ENCODE measurements around the gene METTL24.

Gene METTL24

GRCh38 chr6:110198561-110198960 lies 159.6 kb downstream of the METTL24 start:
- no peak overlapping the region for H3K27ac Mint-ChIP-seq
- no peaks in the 10 kb centered on the region for H3K27me3 Mint-ChIP-seq (ENCODE audit: low read depth, poor library complexity)
- H3K36me3 Mint-ChIP-seq (ENCODE audit: low read depth) = peaks cover 38% of the 10 kb centered on the region
- H3K9me3 Mint-ChIP-seq = no peaks in the 10 kb centered on the region
- no peak for DNase-seq
- no peak overlapping the region for H3K4me3 Mint-ChIP-seq
- H3K4me1 Mint-ChIP-seq = peaks cover 20% of the 10 kb centered on the region
- TF ChIP-seq CTCF (IDR thresholded peaks at IDR 0.05) = no peak

GRCh38 chr6:110196874-110197273 lies 161.3 kb downstream of the METTL24 start:
- peaks cover 40% of the 10 kb centered on the region for H3K36me3 Mint-ChIP-seq (ENCODE audit: low read depth)

DNA sequence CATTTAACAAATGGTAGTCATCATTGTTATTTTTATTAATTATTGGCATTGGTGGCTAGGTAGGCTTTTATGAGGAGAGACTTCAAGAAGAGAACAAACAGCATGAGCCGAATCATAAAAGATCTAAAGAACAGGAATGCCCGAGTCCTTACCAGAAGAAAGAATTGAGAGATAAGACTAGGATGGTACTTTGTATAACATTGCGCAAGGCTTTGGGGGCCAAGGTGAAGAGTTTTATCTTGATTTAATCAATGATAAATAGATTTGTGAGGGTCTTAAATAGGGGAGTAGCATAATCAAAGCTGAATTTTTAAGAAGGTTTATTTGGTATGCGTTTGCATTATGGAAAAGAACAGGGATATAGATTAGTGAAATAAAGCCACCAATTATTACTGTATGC lies 162.5 kb downstream of the METTL24 start:
- no peaks in the 10 kb centered on the region for H3K27me3 Mint-ChIP-seq (ENCODE audit: low read depth, poor library complexity)
- H3K4me3 Mint-ChIP-seq = no peak overlapping the region
- TF ChIP-seq CTCF (IDR thresholded peaks at IDR 0.05) = no peak
- peaks cover 7% of the 10 kb centered on the region for H3K4me1 Mint-ChIP-seq
- no peak overlapping the region for H3K27ac Mint-ChIP-seq
- no peak for DNase-seq
- H3K36me3 Mint-ChIP-seq (ENCODE audit: low read depth) = peaks cover 40% of the 10 kb centered on the region
- no peaks in the 10 kb centered on the region for H3K9me3 Mint-ChIP-seq

More at GRCh38 chr6:110196874-110197273, 161.3 kb downstream of the METTL24 start:
- no peaks in the 10 kb centered on the region for H3K27me3 Mint-ChIP-seq (ENCODE audit: low read depth, poor library complexity)
- no peaks in the 10 kb centered on the region for H3K9me3 Mint-ChIP-seq
- no peak overlapping the region for H3K4me3 Mint-ChIP-seq
- no peak for DNase-seq
- H3K4me1 Mint-ChIP-seq = peaks cover 19% of the 10 kb centered on the region
- no peak for TF ChIP-seq CTCF (IDR thresholded peaks at IDR 0.05)
- no peak overlapping the region for H3K27ac Mint-ChIP-seq
